ENCODE measurements around the gene DNM3. TPM values are rescaled to one million over a fixed set of nuclear protein-coding genes. Genes with fewer than 3 reads are reported as not detected.

Gene DNM3
- total RNA-seq, 1 donor from 2014 or later: 1.1 TPM

DNA sequence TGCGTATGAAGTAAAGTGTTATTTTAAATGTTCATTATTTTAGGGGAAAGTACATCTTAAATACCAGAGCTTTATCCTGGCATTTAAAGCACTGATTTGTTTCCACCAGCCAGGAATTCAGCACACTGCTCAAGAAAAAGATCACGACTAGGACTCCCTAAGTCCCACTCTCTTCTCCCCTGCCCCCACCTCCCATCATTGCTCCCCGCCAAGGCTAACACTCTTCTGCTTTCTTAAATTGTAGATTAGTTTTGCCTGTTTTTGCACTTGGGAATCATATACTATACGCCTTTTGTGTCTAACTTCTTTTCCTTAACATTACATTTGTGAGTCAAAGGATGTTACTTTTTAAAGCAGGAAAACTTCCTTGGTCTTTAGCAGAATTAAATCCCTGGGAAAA is 541.7 kb downstream of the DNM3 start:
- H3K4me1 ChIP-seq: peaks cover 7% of the 10 kb centered on the region
- H3K9me3 Mint-ChIP-seq: no peaks in the 10 kb centered on the region
- peaks cover 5% of the 10 kb centered on the region for H3K27me3 Mint-ChIP-seq (ENCODE audit: insufficient read depth, low read depth)
- no peaks in the 10 kb centered on the region for H3F3A ChIP-seq (ENCODE audit: low read depth)
- no peaks in the 10 kb centered on the region for H3K36me3 Mint-ChIP-seq
- no peak overlapping the region for H3K4me3 Mint-ChIP-seq
- H3K27ac Mint-ChIP-seq: peak overlapping the region; percentile 83
- no peaks in the 10 kb centered on the region for H3K79me2 ChIP-seq (ENCODE audit: low read depth)
- peaks cover 31% of the 10 kb centered on the region for H3K4me1 Mint-ChIP-seq
- H3K36me3 ChIP-seq: no peaks in the 10 kb centered on the region
- H3K9ac ChIP-seq: no peak overlapping the region
- H3K9me3 ChIP-seq (ENCODE audit: low read depth): no peaks in the 10 kb centered on the region
- H3K4me2 ChIP-seq: peak overlapping the region; percentile 9
- H3K27me3 ChIP-seq: no peaks in the 10 kb centered on the region
- DNase-seq (ENCODE audit: low spot score): no peak
- peak overlapping the region; percentile 30 for H2AFZ ChIP-seq (replicated peaks)
- no peak overlapping the region for H3K27ac ChIP-seq
- no peaks in the 10 kb centered on the region for H4K20me1 ChIP-seq (ENCODE audit: low read depth)
- TF ChIP-seq EZH2 (IDR thresholded peaks at IDR 0.05): no peak
- TF ChIP-seq EZH2phosphoT487 (IDR thresholded peaks at IDR 0.05): no peak
- TF ChIP-seq, protein P1, sequence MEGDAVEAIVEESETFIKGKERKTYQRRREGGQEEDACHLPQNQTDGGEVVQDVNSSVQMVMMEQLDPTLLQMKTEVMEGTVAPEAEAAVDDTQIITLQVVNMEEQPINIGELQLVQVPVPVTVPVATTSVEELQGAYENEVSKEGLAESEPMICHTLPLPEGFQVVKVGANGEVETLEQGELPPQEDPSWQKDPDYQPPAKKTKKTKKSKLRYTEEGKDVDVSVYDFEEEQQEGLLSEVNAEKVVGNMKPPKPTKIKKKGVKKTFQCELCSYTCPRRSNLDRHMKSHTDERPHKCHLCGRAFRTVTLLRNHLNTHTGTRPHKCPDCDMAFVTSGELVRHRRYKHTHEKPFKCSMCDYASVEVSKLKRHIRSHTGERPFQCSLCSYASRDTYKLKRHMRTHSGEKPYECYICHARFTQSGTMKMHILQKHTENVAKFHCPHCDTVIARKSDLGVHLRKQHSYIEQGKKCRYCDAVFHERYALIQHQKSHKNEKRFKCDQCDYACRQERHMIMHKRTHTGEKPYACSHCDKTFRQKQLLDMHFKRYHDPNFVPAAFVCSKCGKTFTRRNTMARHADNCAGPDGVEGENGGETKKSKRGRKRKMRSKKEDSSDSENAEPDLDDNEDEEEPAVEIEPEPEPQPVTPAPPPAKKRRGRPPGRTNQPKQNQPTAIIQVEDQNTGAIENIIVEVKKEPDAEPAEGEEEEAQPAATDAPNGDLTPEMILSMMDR (IDR thresholded peaks at IDR 0.05): no peak
- H3K4me3 ChIP-seq: no peak overlapping the region

DNA sequence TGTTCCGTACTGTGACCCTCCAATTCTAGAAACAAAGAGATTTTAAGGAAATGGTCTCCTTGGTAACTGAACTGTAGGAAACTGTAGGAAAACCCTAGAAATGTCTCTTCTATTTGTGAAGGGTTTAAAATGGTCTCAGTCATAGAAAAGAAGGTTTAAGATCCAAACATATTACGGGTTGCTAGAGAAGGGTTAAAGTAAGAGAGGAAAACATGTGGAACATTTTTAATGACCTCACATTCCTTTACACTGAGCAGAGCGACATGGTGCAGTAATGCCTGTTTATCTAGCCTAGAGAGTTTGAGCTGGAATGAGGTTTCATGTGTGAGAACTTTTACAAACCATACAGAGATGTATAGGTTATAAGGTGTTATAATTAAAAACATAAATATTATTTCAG is 542.2 kb downstream of the DNM3 start:
- Mint-ChIP-seq H3K27me3 (ENCODE audit: insufficient read depth, low read depth) (peaks cover 5% of the 10 kb centered on the region), H3K27ac (peak overlapping the region; percentile 83), H3K4me1 (peaks cover 31% of the 10 kb centered on the region), H3K36me3 (no peaks in the 10 kb centered on the region), H3K4me3 (no peak overlapping the region), H3K9me3 (no peaks in the 10 kb centered on the region)
- H3K4me1 ChIP-seq: peaks cover 7% of the 10 kb centered on the region
- no peaks in the 10 kb centered on the region for H3K9me3 ChIP-seq (ENCODE audit: low read depth)
- H2AFZ ChIP-seq (replicated peaks): peak overlapping the region; percentile 30
- H3F3A ChIP-seq (ENCODE audit: low read depth): no peaks in the 10 kb centered on the region
- H3K9ac ChIP-seq: no peak overlapping the region
- no peaks in the 10 kb centered on the region for H3K27me3 ChIP-seq
- H3K36me3 ChIP-seq: no peaks in the 10 kb centered on the region
- H3K27ac ChIP-seq: no peak overlapping the region
- H4K20me1 ChIP-seq (ENCODE audit: low read depth): no peaks in the 10 kb centered on the region
- TF ChIP-seq EZH2 (IDR thresholded peaks at IDR 0.05) (no peak), EZH2phosphoT487 (IDR thresholded peaks at IDR 0.05) (no peak)
- TF ChIP-seq, protein P1 (IDR thresholded peaks at IDR 0.05): no peak
- peak overlapping the region; percentile 9 for H3K4me2 ChIP-seq
- no peak for DNase-seq (ENCODE audit: low spot score)
- no peaks in the 10 kb centered on the region for H3K79me2 ChIP-seq (ENCODE audit: low read depth)
- no peak overlapping the region for H3K4me3 ChIP-seq

DNA sequence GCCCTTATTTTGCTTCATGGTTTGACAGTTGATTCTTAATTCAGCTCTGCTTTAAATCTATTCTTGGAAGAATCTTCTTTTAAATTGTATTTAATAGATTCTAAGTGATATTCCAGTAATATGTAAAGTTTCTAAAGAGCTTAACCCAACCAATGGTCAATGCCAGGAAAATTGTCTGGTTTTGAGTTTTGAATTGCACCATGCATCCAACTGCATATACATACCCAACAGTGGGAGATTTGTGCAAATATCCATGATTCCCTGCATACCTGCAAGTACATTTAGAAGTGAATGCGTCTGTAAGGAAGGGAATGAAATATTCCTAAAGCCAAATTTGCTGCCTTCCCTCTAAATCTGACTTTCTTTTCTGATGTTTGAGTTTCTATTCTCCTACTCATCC is 543.4 kb downstream of the DNM3 start:
- H3K27me3 Mint-ChIP-seq (ENCODE audit: insufficient read depth, low read depth): peaks cover 5% of the 10 kb centered on the region
- Histone ChIP-seq H3K9me3 (ENCODE audit: low read depth) (no peaks in the 10 kb centered on the region), H3K36me3 (no peaks in the 10 kb centered on the region), H3K4me2 (no peak overlapping the region), H3K27me3 (no peaks in the 10 kb centered on the region), H4K20me1 (ENCODE audit: low read depth) (no peaks in the 10 kb centered on the region), H2AFZ (replicated peaks) (no peak overlapping the region), H3F3A (ENCODE audit: low read depth) (no peaks in the 10 kb centered on the region), H3K79me2 (ENCODE audit: low read depth) (no peaks in the 10 kb centered on the region), H3K4me1 (peaks cover 7% of the 10 kb centered on the region), H3K27ac (no peak overlapping the region), H3K4me3 (no peak overlapping the region), H3K9ac (no peak overlapping the region)
- H3K9me3 Mint-ChIP-seq: no peaks in the 10 kb centered on the region
- H3K4me1 Mint-ChIP-seq: peaks cover 33% of the 10 kb centered on the region
- TF ChIP-seq EZH2 (IDR thresholded peaks at IDR 0.05) (no peak), EZH2phosphoT487 (IDR thresholded peaks at IDR 0.05) (no peak)
- TF ChIP-seq, protein P1 (IDR thresholded peaks at IDR 0.05): no peak
- no peak for DNase-seq (ENCODE audit: low spot score)
- H3K4me3 Mint-ChIP-seq: no peak overlapping the region
- no peak overlapping the region for H3K27ac Mint-ChIP-seq
- no peaks in the 10 kb centered on the region for H3K36me3 Mint-ChIP-seq

Data from neural progenitor cell (in vitro differentiated cells).